HepG2 (cell line): Measurements from ENCODE around the gene ABHD12. TPM values are rescaled to one million over a fixed set of nuclear protein-coding genes. Genes with fewer than 3 reads are reported as not detected.

Experiments used
- ATF7-NPFF ChIP-seq: sonication (generic); formaldehyde crosslinking; IDR thresholded peaks from 2 replicates; pipeline ENCODE4 v1.8.1; 2023; ENCODE audit warnings: mild to moderate bottlenecking, low read depth, missing genetic modification reagents, moderate library complexity
- BCL3 ChIP-seq: sonication (generic); formaldehyde crosslinking; IDR thresholded peaks from 2 replicates; pipeline ENCODE4 v1.5.1; 2020; ENCODE audit warnings: mild to moderate bottlenecking, missing genetic modification reagents, moderate library complexity
- BORCS8-MEF2B ChIP-seq: sonication (generic); formaldehyde crosslinking; IDR thresholded peaks from 2 replicates; pipeline ENCODE4 v1.8.0; 2022; ENCODE audit warnings: mild to moderate bottlenecking, missing genetic modification reagents
- CBX5 ChIP-seq: sonication (generic); formaldehyde crosslinking; IDR thresholded peaks from 2 replicates; pipeline ENCODE4 v1.4.0; 2020; ENCODE audit warnings: missing genetic modification reagents, borderline replicate concordance
- DMAP1 ChIP-seq: IDR thresholded peaks from 2 replicates; pipeline ENCODE4 v1.6.1; 2016
- GTF3A ChIP-seq: sonication (generic); formaldehyde crosslinking; conservative IDR thresholded peaks from 2 replicates; pipeline ENCODE4 v1.4.0; 2020; ENCODE audit warnings: mild to moderate bottlenecking, missing genetic modification reagents
- HOXA3 ChIP-seq: sonication (generic); formaldehyde crosslinking; IDR thresholded peaks from 2 replicates; pipeline ENCODE4 v1.5.0; 2020; ENCODE audit warnings: missing genetic modification reagents
- MAFF ChIP-seq: IDR thresholded peaks from 2 replicates; pipeline ENCODE4 v1.6.1; 2011; ENCODE audit warnings: low read depth, low read length, improper control_type of control experiment
- NFE2L2 ChIP-seq: fragments of 150-350 bp; IDR thresholded peaks from 2 replicates; pipeline ENCODE4 v1.6.1; 2014; ENCODE audit warnings: low read length
- THYN1 ChIP-seq: sonication (generic); formaldehyde crosslinking; IDR thresholded peaks from 2 replicates; pipeline ENCODE4 v1.8.1; 2023; ENCODE audit warnings: low read depth, mild to moderate bottlenecking, moderate library complexity, missing genetic modification reagents, borderline replicate concordance
- ZFP41 ChIP-seq: sonication (generic); formaldehyde crosslinking; IDR thresholded peaks from 2 replicates; pipeline ENCODE4 v1.4.0; 2020; ENCODE audit warnings: mild to moderate bottlenecking, missing genetic modification reagents, borderline replicate concordance
- ZFX ChIP-seq: sonication (generic); formaldehyde crosslinking; IDR thresholded peaks from 2 replicates; pipeline ENCODE4 v1.4.0; 2020; ENCODE audit warnings: mild to moderate bottlenecking, low read depth, missing genetic modification reagents, moderate library complexity
- ZHX1 ChIP-seq: sonication (generic); formaldehyde crosslinking; IDR thresholded peaks from 2 replicates; pipeline ENCODE4 v1.8.1; 2022; ENCODE audit warnings: low read depth, mild to moderate bottlenecking, missing genetic modification reagents
- ZNF20 ChIP-seq: sonication (generic); formaldehyde crosslinking; IDR thresholded peaks from 2 replicates; pipeline ENCODE4 v1.4.0; 2020; ENCODE audit warnings: mild to moderate bottlenecking, moderate library complexity, missing genetic modification reagents
- ZNF788 ChIP-seq: sonication (generic); formaldehyde crosslinking; IDR thresholded peaks from 2 replicates; pipeline ENCODE4 v1.5.0; 2020; ENCODE audit warnings: mild to moderate bottlenecking, missing genetic modification reagents, borderline replicate concordance
- ZNF839 ChIP-seq: sonication (generic); formaldehyde crosslinking; IDR thresholded peaks from 2 replicates; pipeline ENCODE4 v1.4.0; 2020; ENCODE audit warnings: missing genetic modification reagents, mild to moderate bottlenecking, borderline replicate concordance
- ZNF891 ChIP-seq: sonication (generic); formaldehyde crosslinking; IDR thresholded peaks from 2 replicates; pipeline ENCODE4 v1.5.0; 2020; ENCODE audit warnings: mild to moderate bottlenecking, missing genetic modification reagents
- polyA plus RNA-seq, 8 experiments: library from polyadenylated mRNA; depleted of rRNA in 3 of 8; stranded (reverse) in 7 of 8; unstranded in 1 of 8; fragments of >200 nt; fragmentation: Illumina TruSeq in 4 of 8; extraction: Trizol in 4 of 8; gene quantifications; 2 replicates each; pipeline versions ENCODE4 v1.2.1 to v1.2.3, GENCODE V29; 2011 to 2016; ENCODE audit warnings: low read depth in 4 of 8, missing spikeins in 1 of 8, mixed read lengths in 1 of 8; ENCODE audit not compliant: insufficient read depth in 1 of 8
- total RNA-seq, 5 experiments: library from RNA; depleted of rRNA; stranded (reverse); fragments of >200 nt; fragmentation: Illumina TruSeq; extraction: Trizol; gene quantifications; 2 replicates each; pipeline ENCODE4 v1.2.3, GENCODE V29; 2016; ENCODE audit warnings: low read depth in 1 of 5
- TF ChIP-seq, protein P1 (sequence below): sonication (generic); formaldehyde crosslinking; IDR thresholded peaks from 2 replicates; pipeline ENCODE4 v1.5.1; 2020; ENCODE audit warnings: mild to moderate bottlenecking, missing genetic modification reagents, moderate library complexity
- TF ChIP-seq, protein P2 (sequence below): IDR thresholded peaks from 2 replicates; pipeline ENCODE4 v1.6.1; 2016; ENCODE audit warnings: low read depth

ABHD12 gene
- total and polyA plus RNA-seq, 2 of the 13 experiments (the other 11 are each of a cell fraction or from before 2014, with no cell fraction given): 23.5 to 72.1 TPM

- TF ChIP-seq CBX5 (CRISPR knock-in tag) (no peak), HOXA3 (peak; percentile 34; the same call in 1 of the 2 replicates), ZNF20 (CRISPR knock-in tag) (no peak), ZNF839 (CRISPR knock-in tag) (no peak), ZNF788 (no peak), ZHX1 (CRISPR knock-in tag) (0 out of 2 replicates have a peak, but pooled peaks have one; percentile 47), THYN1 (CRISPR knock-in tag) (no peak), ZFX (peak; percentile 67; the same call in 1 of the 2 replicates), NFE2L2 (no peak), BORCS8-MEF2B (CRISPR knock-in tag) (0 out of 2 replicates have a peak, but pooled peaks have one; percentile 20), ZFP41 (no peak), MAFF (no peak), DMAP1 (CRISPR knock-in tag) (no peak), ATF7-NPFF (no peak), GTF3A (CRISPR knock-in tag) (no peak), ZNF891 (CRISPR knock-in tag) (0 out of 2 replicates have a peak, but pooled peaks have one; percentile 39), BCL3 (CRISPR knock-in tag) (no peak)
- TF ChIP-seq, protein P1, sequence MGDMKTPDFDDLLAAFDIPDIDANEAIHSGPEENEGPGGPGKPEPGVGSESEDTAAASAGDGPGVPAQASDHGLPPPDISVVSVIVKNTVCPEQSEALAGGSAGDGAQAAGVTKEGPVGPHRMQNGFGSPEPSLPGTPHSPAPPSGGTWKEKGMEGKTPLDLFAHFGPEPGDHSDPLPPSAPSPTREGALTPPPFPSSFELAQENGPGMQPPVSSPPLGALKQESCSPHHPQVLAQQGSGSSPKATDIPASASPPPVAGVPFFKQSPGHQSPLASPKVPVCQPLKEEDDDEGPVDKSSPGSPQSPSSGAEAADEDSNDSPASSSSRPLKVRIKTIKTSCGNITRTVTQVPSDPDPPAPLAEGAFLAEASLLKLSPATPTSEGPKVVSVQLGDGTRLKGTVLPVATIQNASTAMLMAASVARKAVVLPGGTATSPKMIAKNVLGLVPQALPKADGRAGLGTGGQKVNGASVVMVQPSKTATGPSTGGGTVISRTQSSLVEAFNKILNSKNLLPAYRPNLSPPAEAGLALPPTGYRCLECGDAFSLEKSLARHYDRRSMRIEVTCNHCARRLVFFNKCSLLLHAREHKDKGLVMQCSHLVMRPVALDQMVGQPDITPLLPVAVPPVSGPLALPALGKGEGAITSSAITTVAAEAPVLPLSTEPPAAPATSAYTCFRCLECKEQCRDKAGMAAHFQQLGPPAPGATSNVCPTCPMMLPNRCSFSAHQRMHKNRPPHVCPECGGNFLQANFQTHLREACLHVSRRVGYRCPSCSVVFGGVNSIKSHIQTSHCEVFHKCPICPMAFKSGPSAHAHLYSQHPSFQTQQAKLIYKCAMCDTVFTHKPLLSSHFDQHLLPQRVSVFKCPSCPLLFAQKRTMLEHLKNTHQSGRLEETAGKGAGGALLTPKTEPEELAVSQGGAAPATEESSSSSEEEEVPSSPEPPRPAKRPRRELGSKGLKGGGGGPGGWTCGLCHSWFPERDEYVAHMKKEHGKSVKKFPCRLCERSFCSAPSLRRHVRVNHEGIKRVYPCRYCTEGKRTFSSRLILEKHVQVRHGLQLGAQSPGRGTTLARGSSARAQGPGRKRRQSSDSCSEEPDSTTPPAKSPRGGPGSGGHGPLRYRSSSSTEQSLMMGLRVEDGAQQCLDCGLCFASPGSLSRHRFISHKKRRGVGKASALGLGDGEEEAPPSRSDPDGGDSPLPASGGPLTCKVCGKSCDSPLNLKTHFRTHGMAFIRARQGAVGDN (CRISPR knock-in tag): peak; percentile 68
- TF ChIP-seq, protein P2, sequence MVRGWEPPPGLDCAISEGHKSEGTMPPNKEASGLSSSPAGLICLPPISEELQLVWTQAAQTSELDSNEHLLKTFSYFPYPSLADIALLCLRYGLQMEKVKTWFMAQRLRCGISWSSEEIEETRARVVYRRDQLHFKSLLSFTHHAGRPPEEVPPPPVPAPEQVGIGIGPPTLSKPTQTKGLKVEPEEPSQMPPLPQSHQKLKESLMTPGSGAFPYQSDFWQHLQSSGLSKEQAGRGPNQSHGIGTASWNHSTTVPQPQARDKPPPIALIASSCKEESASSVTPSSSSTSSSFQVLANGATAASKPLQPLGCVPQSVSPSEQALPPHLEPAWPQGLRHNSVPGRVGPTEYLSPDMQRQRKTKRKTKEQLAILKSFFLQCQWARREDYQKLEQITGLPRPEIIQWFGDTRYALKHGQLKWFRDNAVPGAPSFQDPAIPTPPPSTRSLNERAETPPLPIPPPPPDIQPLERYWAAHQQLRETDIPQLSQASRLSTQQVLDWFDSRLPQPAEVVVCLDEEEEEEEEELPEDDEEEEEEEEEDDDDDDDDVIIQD (CRISPR knock-in tag): 0 out of 2 replicates have a peak, but pooled peaks have one; percentile 16
Observed at GRCh38 chr20:25339608-25340007, 51.0 kb downstream of the ABHD12 start (continued).
